Stimulated activated CD4-positive, alpha-beta T cell treated with anti-CD3 and anti-CD28 coated beads, Interleukin-15, amount 100 ng/mL, for 1 hour (primary cell): ENCODE data around the gene CLEC16A.
"Not testable (repeated sequence)": the region's sequence is repeated elsewhere in the genome, so short reads cannot be mapped to it uniquely, and the experiment has no call there.

Experiments
- DNase-seq, 2 donors: peaks; one replicate each; pipeline ENCODE4 v3.0.0-alpha.2; 2020; ENCODE audit warnings: low read depth in 1 of 2, low spot score in 1 of 2

Gene CLEC16A

DNA sequence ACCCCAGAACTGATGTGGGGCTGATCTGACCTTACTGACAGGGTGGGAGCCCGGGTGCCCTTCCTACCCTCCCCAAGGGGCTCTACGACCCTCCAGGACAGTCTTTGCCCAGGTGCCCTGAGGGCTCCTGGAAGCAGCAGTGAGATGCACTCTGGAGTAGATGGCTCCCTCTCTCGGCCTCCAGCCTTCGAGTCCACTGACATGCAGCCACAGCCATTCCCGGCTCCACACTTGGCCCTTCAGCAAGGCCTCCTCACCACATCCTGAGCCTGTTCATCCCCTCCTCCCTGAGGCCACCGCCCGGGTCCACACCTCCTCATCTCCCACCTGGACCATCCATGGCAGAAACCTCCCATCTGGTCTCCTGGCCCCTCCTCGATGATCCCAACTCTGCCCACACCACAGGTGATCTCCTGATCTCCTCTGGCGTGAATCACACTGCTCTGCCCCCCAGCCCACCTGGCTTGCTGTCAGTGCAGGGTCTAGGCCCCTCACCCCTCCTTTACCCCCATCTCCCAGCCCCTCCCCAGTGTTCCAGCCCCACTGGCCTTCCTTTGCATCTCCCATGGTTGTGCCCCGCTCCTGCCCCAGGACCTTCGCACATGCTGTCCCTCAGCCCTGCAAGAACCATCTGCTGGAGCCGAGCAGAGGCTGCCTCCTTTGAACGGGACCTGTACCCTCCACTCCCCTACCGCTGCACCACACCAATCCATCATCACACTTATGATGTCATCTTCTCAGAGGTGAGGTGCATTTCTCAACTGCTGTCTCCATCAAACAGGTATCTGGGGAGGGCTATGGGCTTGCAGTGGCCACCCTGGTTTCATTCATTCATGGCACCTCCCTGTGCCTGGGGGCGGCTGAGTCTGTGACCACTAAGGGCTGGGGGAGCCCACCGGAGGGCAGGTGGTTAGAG lies 267.0 kb downstream of the CLEC16A start:
- DNase-seq, result no peak

DNA sequence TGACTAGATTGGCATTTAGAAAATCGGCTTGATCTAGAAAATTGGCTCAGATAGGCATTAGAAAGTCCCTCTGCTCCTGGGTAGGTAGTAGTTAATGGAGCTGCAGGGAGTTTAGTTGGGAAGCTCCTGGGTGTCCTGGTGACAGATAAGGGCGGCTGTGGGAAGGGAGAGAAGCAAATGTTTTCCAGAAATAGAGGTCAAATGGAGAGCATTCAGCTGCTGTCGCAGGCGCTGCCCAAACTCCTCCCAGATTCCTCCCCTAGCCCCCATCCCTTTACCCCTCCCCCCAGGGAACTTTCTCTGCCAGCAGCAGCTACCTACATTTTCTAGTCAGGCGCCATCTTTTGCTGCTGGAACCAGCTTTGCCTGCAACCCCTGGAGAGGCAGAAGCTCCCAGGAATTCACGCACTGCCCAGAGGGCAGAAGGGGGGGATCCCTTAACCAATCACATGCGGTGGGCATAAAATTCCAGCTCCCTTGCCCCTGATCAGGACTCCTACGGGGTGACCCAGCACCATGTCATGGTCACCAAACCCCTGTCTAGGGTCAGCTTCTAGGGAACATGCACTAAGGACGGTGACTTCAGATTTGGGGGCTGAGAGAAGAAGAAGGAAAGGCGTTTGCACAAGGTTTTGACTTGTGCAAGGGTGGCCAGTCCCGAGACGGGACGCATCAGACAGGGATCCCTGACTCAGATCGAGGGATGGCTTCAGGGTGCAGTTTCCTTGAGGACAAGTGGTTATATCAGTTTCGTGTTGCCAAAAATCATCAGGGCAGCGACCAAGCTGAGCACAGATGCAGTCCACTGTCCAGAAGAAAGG lies 267.8 kb downstream of the CLEC16A start:
- DNase-seq, result no peak

- no peak for DNase-seq
Measured at GRCh38 chr16:11212798-11213196, 268.4 kb downstream of the CLEC16A start.

GRCh38 chr16:11213373-11213772 lies 269.0 kb downstream of the CLEC16A start:
- no peak for DNase-seq

- DNase-seq, result no peak
Measured at GRCh38 chr16:11213799-11214198, 269.4 kb downstream of the CLEC16A start.

GRCh38 chr16:11215935-11216556 lies 271.7 kb downstream of the CLEC16A start:
- no peak for DNase-seq

DNA sequence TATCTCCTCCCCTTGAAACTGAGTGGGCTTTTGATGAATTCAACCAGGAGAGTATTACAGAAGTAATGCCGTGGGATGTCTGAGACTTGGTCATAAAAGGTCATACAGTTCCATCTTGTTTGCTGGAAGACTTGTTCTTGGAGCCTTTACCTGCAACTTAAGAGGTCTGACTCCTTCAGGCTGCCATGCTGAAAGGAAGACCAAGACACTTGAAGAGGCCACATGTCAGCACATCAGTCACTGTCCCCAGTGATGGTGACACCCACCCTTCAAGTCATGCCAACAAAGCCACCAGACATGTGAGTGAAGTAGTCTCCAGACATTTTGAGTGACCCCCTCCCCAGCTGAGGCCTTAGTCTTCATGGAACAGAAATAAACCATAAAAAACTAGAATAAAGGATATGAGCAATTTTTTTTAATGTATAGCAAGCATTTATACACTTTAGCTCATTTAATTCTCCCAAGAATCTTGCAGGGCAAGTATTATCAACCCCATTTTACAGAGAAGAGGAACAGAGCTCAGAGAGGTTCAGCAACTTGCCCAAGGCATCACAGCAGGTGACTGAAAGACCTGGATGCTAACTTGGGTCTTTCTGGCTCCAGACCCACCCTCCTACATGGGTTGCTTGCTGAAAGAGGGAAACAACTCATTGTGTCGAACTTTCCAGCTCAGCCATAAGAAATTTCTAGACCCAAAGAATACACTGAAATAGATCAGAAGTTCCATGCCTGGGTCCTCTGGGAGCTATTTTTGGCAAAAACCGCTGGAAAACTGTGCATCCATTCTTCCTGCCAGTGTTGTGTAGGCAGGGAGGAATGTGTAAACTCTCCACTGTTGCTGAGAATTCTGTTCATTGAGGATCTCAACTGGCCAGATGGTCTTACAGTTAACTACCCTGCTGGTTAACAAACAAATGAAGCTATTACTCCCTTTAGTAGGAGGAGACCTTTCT lies 273.6 kb downstream of the CLEC16A start:
- DNase-seq, result no peak

DNA sequence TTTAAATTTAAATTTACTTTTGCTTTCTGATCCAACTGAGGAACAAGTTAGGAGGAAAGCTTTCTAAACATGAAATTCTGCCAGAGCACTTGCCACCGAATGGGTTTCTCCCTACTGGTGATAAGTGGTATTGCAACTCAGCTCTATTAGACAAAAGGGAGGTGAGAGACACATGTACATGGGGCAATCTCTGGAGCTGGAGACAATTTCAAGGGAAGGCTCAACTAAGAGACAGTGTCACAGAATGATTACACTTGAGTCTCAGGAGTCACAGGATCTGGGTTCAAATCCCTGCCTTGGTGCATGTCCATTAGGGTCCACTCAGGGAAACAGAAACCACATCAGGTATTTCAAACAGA lies 274.2 kb downstream of the CLEC16A start:
- no peak for DNase-seq

DNA sequence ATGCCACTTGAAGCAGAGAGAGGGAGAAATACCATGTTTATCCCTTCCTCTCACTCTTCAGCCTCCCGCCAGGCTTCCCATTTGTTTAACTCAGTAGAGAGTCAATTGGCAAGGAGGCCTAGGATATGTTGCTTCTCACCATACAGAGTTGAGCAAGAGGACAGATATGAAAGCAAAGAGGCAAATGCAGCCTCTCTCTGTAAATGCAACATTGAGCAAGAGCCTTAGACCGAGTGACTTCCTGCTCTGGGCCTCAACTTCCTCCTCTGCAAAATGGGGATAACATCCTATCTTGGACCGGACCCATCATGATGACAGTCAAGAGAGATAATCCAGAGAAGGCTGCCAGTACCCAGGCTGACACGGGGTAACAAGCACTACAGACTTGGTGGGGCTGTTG lies 274.8 kb downstream of the CLEC16A start:
- DNase-seq, result no peak

DNA sequence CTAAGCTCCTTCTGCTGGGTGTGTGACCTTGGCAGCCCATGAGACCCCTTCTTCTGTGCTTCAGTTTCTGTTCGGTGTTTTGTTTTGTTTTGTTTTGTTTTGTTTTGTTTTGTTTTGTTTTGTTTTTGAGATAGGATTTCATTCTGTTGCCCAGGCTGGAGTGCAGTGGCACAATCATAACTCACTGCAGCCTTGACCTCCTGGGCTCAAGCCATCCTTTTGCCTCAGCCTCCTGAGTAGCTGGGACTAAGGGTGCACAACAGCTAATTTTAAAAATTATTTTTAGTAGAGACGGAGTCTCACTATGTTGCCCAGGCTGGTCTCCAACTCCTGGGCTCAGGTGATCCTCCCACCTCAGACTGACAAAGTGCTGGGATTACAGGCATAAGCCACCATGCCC lies 276.1 kb downstream of the CLEC16A start:
- not testable (repeated sequence) for DNase-seq

GRCh38 chr16:11224096-11224893 lies 279.9 kb downstream of the CLEC16A start:
- DNase-seq, result peak in 1 of 2 donors; percentile 35

GRCh38 chr16:11224894-11225676 lies 280.7 kb downstream of the CLEC16A start:
- peak; percentile 23 to 81 for DNase-seq

DNA sequence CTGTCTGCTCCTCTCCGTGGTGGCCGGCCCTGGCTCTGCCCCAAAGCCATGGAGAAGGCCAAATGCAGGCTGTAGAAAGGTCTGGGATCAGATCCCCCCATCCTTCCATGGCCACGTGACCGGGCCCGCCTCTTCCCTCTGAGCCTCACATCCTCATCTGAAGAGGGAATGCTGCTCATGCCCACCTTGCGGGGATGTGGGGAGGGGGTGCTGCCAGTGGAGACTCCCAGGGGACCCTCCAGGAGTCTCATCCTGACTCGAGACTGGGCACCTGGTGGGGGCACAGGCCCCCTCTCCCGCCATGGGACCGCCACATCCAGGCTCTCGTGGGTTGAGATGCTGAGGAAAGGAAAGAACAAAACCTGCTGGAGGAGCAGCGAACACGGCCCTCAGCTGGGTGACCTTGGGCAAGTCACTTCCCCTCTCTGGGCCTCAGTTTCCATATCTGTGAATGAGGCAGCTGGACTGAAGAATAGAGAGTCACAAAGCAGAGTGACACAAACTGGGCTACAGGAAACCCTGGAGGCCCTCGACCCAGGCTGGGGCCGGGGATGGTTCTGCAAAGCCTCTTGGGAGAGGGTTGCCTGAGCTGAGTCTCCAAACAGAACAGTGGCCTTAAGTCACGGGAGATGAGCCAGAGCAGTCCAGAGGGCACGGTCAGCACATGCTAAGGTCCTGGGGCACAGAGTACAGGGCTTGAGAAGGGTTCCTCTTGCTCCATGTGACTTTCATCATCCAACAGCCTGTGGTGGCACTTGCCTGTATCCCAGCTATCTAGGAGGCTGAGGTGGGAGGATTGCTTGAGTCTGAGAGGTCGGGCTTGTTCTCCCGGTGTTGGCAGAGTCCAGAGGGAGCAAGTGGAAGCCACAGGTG lies 281.5 kb downstream of the CLEC16A start:
- no peak for DNase-seq

- no peak for DNase-seq
Measured at GRCh38 chr16:11229432-11229831, 285.1 kb downstream of the CLEC16A start.

- DNase-seq, result no peak
Measured at GRCh38 chr16:11229906-11230305, 285.5 kb downstream of the CLEC16A start.

- no peak for DNase-seq
Measured at GRCh38 chr16:11231367-11231970, 287.1 kb downstream of the CLEC16A start.
